ENCODE data around the gene KIFC3. TPM values are rescaled to one million over a fixed set of nuclear protein-coding genes. Genes with fewer than 3 reads are reported as not detected.
"Not testable (repeated sequence)": the region's sequence is repeated elsewhere in the genome, so short reads cannot be mapped to it uniquely, and the experiment has no call there.

The KIFC3 gene
- 0.16 and 0.52 TPM in 2 replicates for total RNA-seq

- peak within 1 kb of the TSS; percentile 78 for H3K4me3 Mint-ChIP-seq (ENCODE audit: low read depth)
- H3K9me3 Mint-ChIP-seq, result no peaks in the 10 kb centered on the region
- H3K4me1 Mint-ChIP-seq (ENCODE audit: low read depth), result peaks cover 24% of the 10 kb centered on the region
- peaks cover 63% of the 10 kb centered on the region for H3K27me3 Mint-ChIP-seq (ENCODE audit: low read depth)
- H3K36me3 Mint-ChIP-seq (ENCODE audit: low read depth), result no peaks in the 10 kb centered on the region
- H3K27ac Mint-ChIP-seq, result peak within 1 kb of the TSS; percentile 73
- intact Hi-C loops (cut with micrococcal nuclease), result no loop called here
- DNase-seq (ENCODE audit: low spot score), result peak; percentile 60
These were observed at the start of gene KIFC3 for GRCh38 chr16:57802341-57803133. KIFC3 (minus strand) TSS chr16:57802491; CDS start chr16:57798243, 4,248 bp downstream.

GRCh38 chr16:57848181-57848580 is 45.9 kb upstream of the KIFC3 start:
- Mint-ChIP-seq H3K27ac (no peak overlapping the region), H3K4me1 (ENCODE audit: low read depth) (no peaks in the 10 kb centered on the region), H3K4me3 (ENCODE audit: low read depth) (no peak overlapping the region), H3K27me3 (ENCODE audit: low read depth) (peaks cover 6% of the 10 kb centered on the region), H3K36me3 (ENCODE audit: low read depth) (no peaks in the 10 kb centered on the region), H3K9me3 (no peaks in the 10 kb centered on the region)
- intact Hi-C loops (cut with micrococcal nuclease), result no loop called here
- DNase-seq (ENCODE audit: low spot score), result no peak

GRCh38 chr16:57846931-57847330 is 44.6 kb upstream of the KIFC3 start:
- not testable (repeated sequence) for H3K27ac Mint-ChIP-seq

GRCh38 chr16:57846078-57846697 is 43.9 kb upstream of the KIFC3 start:
- DNase-seq (ENCODE audit: low spot score), result no peak
- H3K36me3 Mint-ChIP-seq (ENCODE audit: low read depth), result no peaks in the 10 kb centered on the region
- intact Hi-C loops (cut with micrococcal nuclease), result no loop called here
- H3K9me3 Mint-ChIP-seq, result no peaks in the 10 kb centered on the region
- peaks cover 8% of the 10 kb centered on the region for H3K27me3 Mint-ChIP-seq (ENCODE audit: low read depth)
- H3K27ac Mint-ChIP-seq, result no peak overlapping the region
- H3K4me1 Mint-ChIP-seq (ENCODE audit: low read depth), result no peaks in the 10 kb centered on the region
- no peak overlapping the region for H3K4me3 Mint-ChIP-seq (ENCODE audit: low read depth)

More at GRCh38 chr16:57846931-57847330, 44.6 kb upstream of the KIFC3 start:
- H3K9me3 Mint-ChIP-seq; H3K36me3 Mint-ChIP-seq (ENCODE audit: low read depth); H3K27me3 Mint-ChIP-seq (ENCODE audit: low read depth); H3K4me1 Mint-ChIP-seq (ENCODE audit: low read depth); H3K4me3 Mint-ChIP-seq (ENCODE audit: low read depth); DNase-seq (ENCODE audit: low spot score); intact Hi-C loops (cut with micrococcal nuclease): not testable (repeated sequence)

GRCh38 chr16:57845115-57845514 is 42.8 kb upstream of the KIFC3 start:
- Mint-ChIP-seq H3K4me1 (ENCODE audit: low read depth) (no peaks in the 10 kb centered on the region), H3K36me3 (ENCODE audit: low read depth) (no peaks in the 10 kb centered on the region), H3K4me3 (ENCODE audit: low read depth) (no peak overlapping the region), H3K27me3 (ENCODE audit: low read depth) (peaks cover 5% of the 10 kb centered on the region), H3K27ac (no peak overlapping the region), H3K9me3 (no peaks in the 10 kb centered on the region)
- no peak for DNase-seq (ENCODE audit: low spot score)
- intact Hi-C loops (cut with micrococcal nuclease), result no loop called here

GRCh38 chr16:57844416-57845030 is 42.2 kb upstream of the KIFC3 start:
- intact Hi-C loops (cut with micrococcal nuclease), result no loop called here
- Mint-ChIP-seq H3K36me3 (ENCODE audit: low read depth) (no peaks in the 10 kb centered on the region), H3K27ac (no peak overlapping the region), H3K9me3 (no peaks in the 10 kb centered on the region), H3K27me3 (ENCODE audit: low read depth) (peaks cover 5% of the 10 kb centered on the region), H3K4me1 (ENCODE audit: low read depth) (no peaks in the 10 kb centered on the region), H3K4me3 (ENCODE audit: low read depth) (no peak overlapping the region)
- no peak for DNase-seq (ENCODE audit: low spot score)

- Mint-ChIP-seq H3K4me1 (ENCODE audit: low read depth) (no peaks in the 10 kb centered on the region), H3K36me3 (ENCODE audit: low read depth) (no peaks in the 10 kb centered on the region), H3K27ac (no peak overlapping the region), H3K27me3 (ENCODE audit: low read depth) (peaks cover 2% of the 10 kb centered on the region), H3K9me3 (no peaks in the 10 kb centered on the region), H3K4me3 (ENCODE audit: low read depth) (no peak overlapping the region)
- no peak for DNase-seq (ENCODE audit: low spot score)
- intact Hi-C loops (cut with micrococcal nuclease), result no loop called here
These were observed 41.1 kb upstream of the KIFC3 start for GRCh38 chr16:57843400-57843799.

GRCh38 chr16:57842601-57843000 is 40.3 kb upstream of the KIFC3 start:
- peaks cover 2% of the 10 kb centered on the region for H3K27me3 Mint-ChIP-seq (ENCODE audit: low read depth)
- DNase-seq (ENCODE audit: low spot score), result no peak
- no peaks in the 10 kb centered on the region for H3K4me1 Mint-ChIP-seq (ENCODE audit: low read depth)
- H3K9me3 Mint-ChIP-seq, result no peaks in the 10 kb centered on the region
- H3K4me3 Mint-ChIP-seq (ENCODE audit: low read depth), result no peak overlapping the region
- intact Hi-C loops (cut with micrococcal nuclease), result no loop called here
- H3K27ac Mint-ChIP-seq, result no peak overlapping the region
- no peaks in the 10 kb centered on the region for H3K36me3 Mint-ChIP-seq (ENCODE audit: low read depth)

GRCh38 chr16:57840833-57841232 is 38.5 kb upstream of the KIFC3 start:
- H3K9me3 Mint-ChIP-seq, result no peaks in the 10 kb centered on the region
- H3K27ac Mint-ChIP-seq, result no peak overlapping the region
- intact Hi-C loops (cut with micrococcal nuclease), result no loop called here
- peaks cover 2% of the 10 kb centered on the region for H3K27me3 Mint-ChIP-seq (ENCODE audit: low read depth)
- no peaks in the 10 kb centered on the region for H3K36me3 Mint-ChIP-seq (ENCODE audit: low read depth)
- no peak overlapping the region for H3K4me3 Mint-ChIP-seq (ENCODE audit: low read depth)
- no peak for DNase-seq (ENCODE audit: low spot score)
- H3K4me1 Mint-ChIP-seq (ENCODE audit: low read depth), result no peaks in the 10 kb centered on the region

- intact Hi-C loops (cut with micrococcal nuclease), result no loop called here
- no peaks in the 10 kb centered on the region for H3K9me3 Mint-ChIP-seq
- H3K27me3 Mint-ChIP-seq (ENCODE audit: low read depth), result peaks cover 2% of the 10 kb centered on the region
- no peak for DNase-seq (ENCODE audit: low spot score)
- H3K27ac Mint-ChIP-seq, result no peak overlapping the region
- H3K36me3 Mint-ChIP-seq (ENCODE audit: low read depth), result no peaks in the 10 kb centered on the region
- H3K4me3 Mint-ChIP-seq (ENCODE audit: low read depth), result no peak overlapping the region
- H3K4me1 Mint-ChIP-seq (ENCODE audit: low read depth), result no peaks in the 10 kb centered on the region
These were observed 35.9 kb upstream of the KIFC3 start for GRCh38 chr16:57838161-57838560.

- Mint-ChIP-seq H3K4me3 (ENCODE audit: low read depth) (no peak overlapping the region), H3K27ac (no peak overlapping the region), H3K9me3 (no peaks in the 10 kb centered on the region), H3K4me1 (ENCODE audit: low read depth) (no peaks in the 10 kb centered on the region), H3K36me3 (ENCODE audit: low read depth) (no peaks in the 10 kb centered on the region), H3K27me3 (ENCODE audit: low read depth) (peaks cover 2% of the 10 kb centered on the region)
- DNase-seq (ENCODE audit: low spot score), result no peak
- intact Hi-C loops (cut with micrococcal nuclease), result no loop called here
These were observed 35.2 kb upstream of the KIFC3 start for GRCh38 chr16:57837305-57838125.

- H3K27me3 Mint-ChIP-seq (ENCODE audit: low read depth); H3K9me3 Mint-ChIP-seq; DNase-seq (ENCODE audit: low spot score); intact Hi-C loops (cut with micrococcal nuclease); H3K4me1 Mint-ChIP-seq (ENCODE audit: low read depth); H3K27ac Mint-ChIP-seq; H3K4me3 Mint-ChIP-seq (ENCODE audit: low read depth); H3K36me3 Mint-ChIP-seq (ENCODE audit: low read depth): not testable (repeated sequence)
These were observed 33.1 kb upstream of the KIFC3 start for GRCh38 chr16:57835439-57835838.
